DMS 273 treated with DMSO at 0.1 percent for 48 hours (cell line): ENCODE measurements around the gene MCM9.
A peak's percentile ranks its signal among the peaks of the same experiment; 100 is the strongest.

ENCODE experiments used
- DNase-seq: peaks from one replicate; lab custom pipeline; 2025; lab: John Stamatoyannopoulos, UW

The MCM9 gene

DNA sequence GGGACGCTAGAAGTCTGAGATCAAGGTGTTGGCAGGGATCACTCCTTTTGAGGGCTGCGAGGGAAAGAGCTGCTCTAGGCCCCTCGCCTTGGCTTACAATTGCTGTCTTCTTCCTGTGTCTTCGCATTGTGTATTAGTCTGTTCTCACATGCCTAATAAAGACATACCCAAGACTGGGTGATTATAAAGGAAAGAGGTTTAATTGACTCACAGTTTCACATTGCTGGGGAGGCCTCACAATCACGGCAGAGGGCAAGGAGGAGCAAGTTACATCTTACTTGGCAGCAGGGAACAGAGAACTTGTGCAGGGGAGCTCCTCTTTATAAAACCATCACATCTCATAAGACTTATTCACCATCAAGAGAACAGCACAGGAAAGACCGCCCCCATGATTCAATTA lies 143.5 kb downstream of the MCM9 start:
- DNase-seq, result no peak

DNA sequence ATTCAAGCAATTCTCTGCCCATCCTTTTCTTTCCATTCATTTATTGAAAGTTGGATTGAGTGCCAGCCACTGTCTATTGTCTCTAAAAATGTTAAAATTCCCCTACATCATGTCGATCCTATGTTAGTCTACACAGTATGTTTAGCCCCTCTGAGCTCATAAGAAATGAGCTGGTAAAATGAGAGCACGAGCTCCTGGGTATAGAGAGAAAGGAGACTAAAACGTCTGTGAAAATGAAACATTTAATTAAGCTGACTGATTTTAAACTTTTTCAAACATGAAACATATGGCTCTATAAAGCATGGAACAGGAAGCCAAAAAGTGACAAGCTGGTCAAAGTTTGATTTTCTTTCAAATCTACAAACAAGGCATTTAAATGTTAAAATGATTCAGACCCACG lies 145.0 kb downstream of the MCM9 start:
- no peak for DNase-seq

DNA sequence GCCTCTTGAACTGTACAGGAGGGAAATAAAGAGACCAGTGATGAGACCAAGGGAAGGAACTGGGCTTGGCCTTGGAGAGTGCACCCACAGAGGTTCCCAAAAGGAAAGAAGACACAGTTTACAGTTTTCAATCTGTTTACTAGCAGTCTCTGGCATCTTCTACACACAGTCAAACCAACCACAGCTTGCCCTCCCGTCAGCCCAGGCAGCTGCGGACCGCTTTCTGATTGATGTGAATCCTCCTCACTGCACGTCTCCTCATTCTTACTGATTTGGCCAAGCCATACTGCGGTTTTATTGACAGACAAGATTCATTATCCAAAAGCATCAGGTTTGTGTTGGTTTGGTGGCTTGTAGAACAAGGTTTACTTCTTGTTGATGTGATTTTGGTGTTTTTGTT lies 145.5 kb downstream of the MCM9 start:
- no peak for DNase-seq

GRCh38 chr6:118788702-118789101 lies 146.3 kb downstream of the MCM9 start:
- no peak for DNase-seq

DNA sequence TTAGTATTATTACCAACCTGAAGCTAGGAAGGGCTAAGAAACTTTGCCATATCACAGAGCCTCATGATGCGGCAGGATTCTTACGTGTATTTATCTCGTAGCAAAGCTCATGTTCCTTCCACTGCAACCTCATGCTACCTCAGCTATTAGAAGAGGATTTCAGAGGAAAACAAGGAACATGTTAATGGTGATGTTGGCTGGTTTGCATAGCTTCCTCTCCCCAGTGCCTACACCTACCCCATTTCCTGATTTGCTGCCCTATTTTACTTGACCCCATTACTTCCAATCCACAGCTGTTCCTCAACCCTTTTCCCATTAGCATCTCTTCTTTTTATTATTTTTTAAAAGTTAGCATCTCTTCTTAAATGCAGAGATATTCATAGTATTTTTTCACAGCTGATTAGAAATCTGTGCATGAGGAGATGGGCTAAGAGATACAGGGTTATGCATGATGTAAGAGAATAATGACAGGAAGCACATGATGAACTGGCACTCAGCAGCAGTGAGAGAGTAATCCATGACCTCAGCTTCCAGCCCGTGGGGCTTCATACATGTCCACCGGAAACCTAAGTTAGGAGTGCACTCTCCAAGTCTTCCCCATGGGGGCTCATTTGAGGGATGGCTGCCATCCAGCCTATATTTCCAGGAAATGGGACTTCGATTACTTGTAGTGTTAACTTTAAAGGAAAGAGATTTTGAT lies 147.1 kb downstream of the MCM9 start:
- DNase-seq, result no peak

- no peak for DNase-seq
These were observed 148.1 kb downstream of the MCM9 start for GRCh38 chr6:118786596-118787453.

GRCh38 chr6:118785601-118786000 lies 149.4 kb downstream of the MCM9 start:
- no peak for DNase-seq

DNA sequence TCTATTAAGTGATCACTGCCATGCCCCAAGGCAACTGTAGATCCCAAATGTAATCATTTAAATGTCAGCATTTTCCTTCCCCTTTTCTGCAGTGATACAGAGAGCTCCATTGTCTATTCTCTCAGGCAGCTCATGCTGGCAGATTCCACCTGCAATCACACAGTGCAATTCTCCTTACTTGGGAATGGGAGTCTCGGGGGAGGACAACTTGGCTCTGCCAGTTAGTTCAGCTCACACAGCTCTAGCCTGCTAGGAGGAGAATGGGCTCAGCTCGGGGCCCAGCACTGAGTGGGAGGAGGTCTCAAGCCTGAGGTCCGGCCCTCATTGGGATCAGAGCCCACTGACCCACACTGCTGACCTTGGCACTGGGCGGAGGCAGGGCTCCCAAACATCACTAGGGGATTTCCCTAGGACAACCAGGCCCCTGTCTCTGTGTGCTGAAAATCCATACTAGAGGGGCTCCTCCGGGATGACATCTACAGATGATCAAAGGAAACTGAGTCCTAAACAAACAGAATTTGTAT lies 150.3 kb downstream of the MCM9 start:
- no peak for DNase-seq

- no peak for DNase-seq
These were observed 150.9 kb downstream of the MCM9 start for GRCh38 chr6:118783931-118784550.

DNA sequence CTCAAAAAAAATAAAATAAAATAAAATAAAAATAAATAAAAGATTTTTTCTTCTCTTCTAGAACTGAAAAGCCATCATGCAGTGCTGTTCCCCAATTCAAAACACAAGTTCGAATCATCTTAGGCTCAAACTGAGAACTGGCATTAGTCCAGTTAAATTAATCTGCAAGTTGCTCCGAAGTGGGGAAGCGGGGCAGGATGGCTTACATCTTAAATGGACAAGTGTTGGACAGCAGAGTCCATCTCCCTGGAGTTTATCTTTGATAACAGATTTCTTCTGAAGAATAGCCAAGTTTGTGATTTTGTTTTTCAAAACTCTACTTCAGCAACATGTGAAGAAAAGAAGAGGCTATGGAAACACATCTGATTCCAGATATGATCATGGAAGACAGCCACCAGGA lies 152.3 kb downstream of the MCM9 start:
- DNase-seq, result no peak

GRCh38 chr6:118781897-118782296 lies 153.1 kb downstream of the MCM9 start:
- DNase-seq, result no peak

GRCh38 chr6:118780668-118781067 lies 154.3 kb downstream of the MCM9 start:
- no peak for DNase-seq

DNA sequence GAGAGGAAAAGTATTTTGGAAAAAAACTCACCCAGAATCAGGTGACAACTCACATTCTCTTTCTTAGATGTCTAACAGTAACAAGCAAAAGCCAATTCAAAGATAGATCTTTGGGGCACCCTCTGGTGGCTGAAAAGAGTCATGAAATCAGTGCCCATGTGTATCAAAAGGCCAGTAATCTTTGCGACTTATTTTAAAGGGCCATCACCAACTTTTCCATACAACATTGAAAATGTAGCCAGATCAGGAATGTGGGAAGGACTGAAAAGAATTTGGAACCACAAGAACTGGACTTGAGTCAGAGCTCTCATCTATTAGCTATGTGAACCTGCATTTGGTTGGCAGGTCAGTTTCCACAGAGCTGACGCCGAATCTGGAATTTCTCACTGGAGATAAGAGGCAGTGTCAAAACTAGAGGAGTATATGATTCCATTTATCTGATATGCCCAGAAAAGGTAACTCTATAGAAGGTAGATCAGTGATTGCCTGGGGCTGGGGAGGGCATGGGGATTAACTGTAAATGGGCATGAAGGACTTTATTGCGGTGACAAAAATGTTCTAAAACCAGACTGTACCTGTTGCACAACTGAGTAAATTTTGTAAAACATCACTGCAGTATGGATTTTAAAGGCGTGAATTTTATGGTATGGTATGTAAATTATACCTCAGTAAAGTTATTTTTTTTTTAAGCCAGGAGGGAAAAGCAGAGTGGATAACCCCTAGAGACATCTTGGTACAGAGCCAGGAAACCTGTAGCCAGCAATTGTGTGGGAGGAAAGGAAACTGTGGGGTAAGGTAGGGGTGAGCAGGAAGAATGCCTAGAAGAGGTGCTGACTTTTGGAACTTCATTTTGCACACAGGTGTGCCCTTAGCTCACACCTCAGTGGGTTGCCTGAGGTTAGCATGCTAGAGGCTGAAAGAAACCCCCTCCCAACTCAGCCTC lies 158.1 kb downstream of the MCM9 start:
- peak; percentile 55 for DNase-seq

- no peak for DNase-seq
These were observed 159.6 kb downstream of the MCM9 start for GRCh38 chr6:118775381-118775780.

GRCh38 chr6:118774581-118774980 lies 160.4 kb downstream of the MCM9 start:
- DNase-seq, result no peak

- DNase-seq, result no peak
These were observed 162.1 kb downstream of the MCM9 start for GRCh38 chr6:118772886-118773285.

DNA sequence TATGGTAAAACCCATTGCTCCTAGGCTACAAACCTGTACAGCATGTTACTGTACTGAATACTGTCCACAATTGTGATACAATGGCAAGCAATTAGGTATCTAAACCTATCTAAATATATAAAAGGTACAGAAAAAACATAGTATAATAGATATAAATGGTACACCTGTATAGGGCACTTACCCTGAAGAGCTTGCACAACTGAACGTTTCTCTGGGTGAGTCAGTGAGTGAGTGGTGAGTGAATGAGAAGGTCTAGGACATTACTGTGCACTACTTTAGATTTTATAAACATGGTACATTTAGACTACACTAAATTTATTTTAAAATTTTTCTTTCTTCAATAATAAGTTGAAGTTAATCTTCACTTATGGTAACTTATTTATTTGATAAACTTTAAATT lies 163.7 kb downstream of the MCM9 start:
- DNase-seq, result no peak

DNA sequence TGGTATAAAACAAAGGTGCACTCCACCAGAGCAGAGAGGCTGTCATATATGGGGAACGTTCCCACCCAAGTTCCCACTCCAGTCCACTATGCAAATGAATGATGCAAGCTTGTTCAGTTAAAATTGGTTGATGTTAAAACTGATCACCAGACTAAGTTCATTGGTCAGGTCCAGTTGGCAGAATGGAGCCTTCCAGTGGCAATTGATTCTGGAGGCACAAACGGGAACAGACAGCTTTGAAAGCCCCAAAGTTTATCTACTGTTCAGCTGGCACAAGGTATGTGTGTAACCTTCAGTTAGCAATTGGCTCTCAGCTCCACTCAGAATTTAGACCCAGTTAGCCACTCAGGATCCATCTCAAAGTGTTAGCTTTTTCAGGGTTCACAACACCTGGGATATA lies 164.1 kb downstream of the MCM9 start:
- DNase-seq, result no peak

- DNase-seq, result peak; percentile 29
These were observed 164.7 kb downstream of the MCM9 start for GRCh38 chr6:118770112-118770788.

- DNase-seq, result no peak
These were observed 166.0 kb downstream of the MCM9 start for GRCh38 chr6:118768904-118769325.

GRCh38 chr6:118768441-118768840 lies 166.5 kb downstream of the MCM9 start:
- no peak for DNase-seq
